ENCODE results near the gene SLC27A3. TPM values are rescaled to one million over a fixed set of nuclear protein-coding genes. Genes with fewer than 3 reads are reported as not detected.

The SLC27A3 gene
- total RNA-seq, 1 experiment from 2014 or later: 42.0 TPM

- Histone ChIP-seq H2BK12ac (ENCODE audit: insufficient read length, low read depth, low read length) (no peak overlapping the region), H3K9ac (ENCODE audit: extremely low read depth, insufficient read length, low read length) (no peak overlapping the region), H3K18ac (ENCODE audit: insufficient read length, low read depth, low read length) (no peak overlapping the region), H4K91ac (ENCODE audit: insufficient read length, low read depth, low read length) (no peak overlapping the region), H3K9me3 (ENCODE audit: control insufficient read depth, low read depth, low read length) (no peaks in the 10 kb centered on the region), H3K23ac (ENCODE audit: insufficient read length, low read depth, low read length) (no peak overlapping the region), H4K8ac (replicated peaks; ENCODE audit: insufficient read length, low read depth, low read length) (no peak overlapping the region), H2BK120ac (ENCODE audit: low read depth, low read length, poor library complexity, severe bottlenecking) (no peak overlapping the region), H2AK5ac (ENCODE audit: insufficient read length, low read length) (no peak overlapping the region), H4K20me1 (ENCODE audit: control insufficient read depth, insufficient read depth, insufficient read length) (no peaks in the 10 kb centered on the region), H3K27ac (ENCODE audit: insufficient read length, low read depth, low read length) (no peak overlapping the region), H2BK5ac (ENCODE audit: insufficient read length, low read length) (no peak overlapping the region), H2AFZ (ENCODE audit: low read length) (no peak overlapping the region), H4K5ac (ENCODE audit: insufficient read length, low read depth, low read length) (no peak overlapping the region), H2BK15ac (ENCODE audit: low read depth, low read length) (no peak overlapping the region), H3K4ac (ENCODE audit: low read depth, low read length) (no peak overlapping the region), H3K4me2 (ENCODE audit: insufficient read depth, insufficient read length, low read length) (no peak overlapping the region), H3K79me1 (ENCODE audit: insufficient read depth, low read depth, low read length, poor library complexity, severe bottlenecking) (no peaks in the 10 kb centered on the region), H3K56ac (ENCODE audit: insufficient read length, low read depth, low read length) (no peak overlapping the region), H3K4me1 (ENCODE audit: insufficient read depth, low read length) (no peaks in the 10 kb centered on the region), H3T11ph (ENCODE audit: low read length) (no peak overlapping the region), H2BK20ac (ENCODE audit: low read depth, low read length, poor library complexity, severe bottlenecking) (no peak overlapping the region), H3K79me2 (ENCODE audit: insufficient read depth, low read length) (no peaks in the 10 kb centered on the region), H3K27me3 (ENCODE audit: insufficient read depth, low read length) (no peaks in the 10 kb centered on the region), H3K14ac (ENCODE audit: insufficient read depth, low read length) (no peak overlapping the region), H3K23me2 (ENCODE audit: insufficient read length, low read depth, low read length, poor library complexity, severe bottlenecking) (no peaks in the 10 kb centered on the region)
- H3K36me3 Mint-ChIP-seq (ENCODE audit: insufficient read depth in 1 of 3, low read depth in 3 of 3): peaks cover 0 to 10% (median 6%) of the 10 kb centered on the region in 3 experiments; a peak in 4 of 7 replicates
- WGBS (ENCODE audit: extremely low coverage, insufficient read length, low lambda C conversion rate): no CpG with 5 or more reads among the region's 27 CpGs
- no peak for DNase-seq
- peak overlapping the region in 1 of 3 experiments; percentile 73; a peak in 1 of 7 replicates for H3K27ac Mint-ChIP-seq
- H3K4me1 Mint-ChIP-seq: peaks cover 24 to 31% of the 10 kb centered on the region in 2 experiments
- no peaks in the 10 kb centered on the region for H3K9me3 Mint-ChIP-seq
- H3K27me3 Mint-ChIP-seq (ENCODE audit: low read depth): peaks cover 4% of the 10 kb centered on the region
- no peak for TF ChIP-seq CTCF (conservative IDR thresholded peaks at IDR 0.05)
- no peak overlapping the region for H3K4me3 Mint-ChIP-seq
Measured at GRCh38 chr1:153799566-153800465, 24.6 kb downstream of the SLC27A3 start.
